Fibroblast of the conjunctiva (primary cell): Measurements from ENCODE around the gene AGMO.

Experiments used
- DNase-seq: peaks from one replicate; pipeline ENCODE4 v3.0.0-alpha.2; 2010; ENCODE audit warnings: low read depth

Gene AGMO

GRCh38 chr7:15457990-15458955 is 103.5 kb downstream of the AGMO start:
- DNase-seq, result no peak

DNA sequence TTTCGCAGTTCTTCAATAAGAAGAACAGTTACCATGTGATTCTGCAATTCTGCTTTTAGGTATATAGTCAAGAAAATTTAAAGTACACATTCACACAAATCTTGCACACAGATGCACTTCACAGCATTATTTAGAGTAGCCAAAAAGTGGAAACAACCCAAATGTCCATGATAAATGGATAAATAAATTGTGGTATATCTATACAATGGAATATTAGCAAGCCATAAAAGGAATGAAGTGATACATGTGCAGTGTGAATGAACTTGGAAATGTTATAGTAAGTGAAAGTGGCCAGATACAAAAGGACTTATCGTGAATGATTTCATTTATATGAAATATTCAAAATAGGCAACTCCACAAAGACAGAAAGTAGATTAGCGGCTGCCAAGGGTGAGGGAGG is 109.1 kb downstream of the AGMO start:
- DNase-seq, result no peak

- no peak for DNase-seq
Measured at GRCh38 chr7:15446722-15447121, 115.1 kb downstream of the AGMO start.

GRCh38 chr7:15446280-15446679 is 115.5 kb downstream of the AGMO start:
- DNase-seq, result no peak

- no peak for DNase-seq
Measured at GRCh38 chr7:15441915-15442314, 119.9 kb downstream of the AGMO start.

GRCh38 chr7:15440482-15440881 is 121.3 kb downstream of the AGMO start:
- no peak for DNase-seq

DNA sequence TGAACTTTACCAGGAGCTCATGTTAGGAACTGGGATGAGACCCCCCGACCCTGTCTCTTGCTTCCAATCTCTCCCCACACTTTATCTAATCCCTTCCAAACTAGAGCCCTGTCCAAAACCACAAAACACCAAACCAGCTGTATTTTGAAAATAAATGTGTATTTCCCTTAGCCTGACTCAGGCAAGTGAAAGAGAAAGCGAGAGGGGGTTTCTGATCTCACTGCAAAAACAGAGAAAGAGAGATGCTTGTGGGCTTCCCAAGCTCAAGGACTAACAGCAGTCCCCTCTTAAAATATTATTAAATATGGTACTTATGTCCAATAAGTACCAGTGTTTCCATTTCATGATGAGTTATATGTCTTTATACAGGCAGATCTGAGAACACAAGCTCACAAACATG is 122.0 kb downstream of the AGMO start:
- DNase-seq, result no peak

DNA sequence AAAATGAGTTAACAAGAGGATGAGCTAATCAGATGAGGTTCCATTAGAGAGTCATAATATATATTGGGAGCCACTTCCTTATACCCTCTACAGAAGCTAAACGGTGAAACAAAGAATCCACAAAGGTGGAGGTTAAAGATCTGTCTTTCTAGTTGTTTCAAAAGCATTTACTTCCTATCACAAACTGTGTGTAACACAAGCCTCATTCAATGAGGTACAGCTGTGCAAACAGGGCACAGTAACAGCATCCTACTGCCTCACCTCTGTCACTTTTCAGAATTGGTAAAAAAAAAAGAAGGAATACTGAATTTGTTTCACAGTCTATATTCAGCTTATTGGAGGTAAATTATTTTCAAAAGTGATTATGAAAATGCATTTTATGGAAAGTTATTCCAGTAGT is 128.7 kb downstream of the AGMO start:
- no peak for DNase-seq

DNA sequence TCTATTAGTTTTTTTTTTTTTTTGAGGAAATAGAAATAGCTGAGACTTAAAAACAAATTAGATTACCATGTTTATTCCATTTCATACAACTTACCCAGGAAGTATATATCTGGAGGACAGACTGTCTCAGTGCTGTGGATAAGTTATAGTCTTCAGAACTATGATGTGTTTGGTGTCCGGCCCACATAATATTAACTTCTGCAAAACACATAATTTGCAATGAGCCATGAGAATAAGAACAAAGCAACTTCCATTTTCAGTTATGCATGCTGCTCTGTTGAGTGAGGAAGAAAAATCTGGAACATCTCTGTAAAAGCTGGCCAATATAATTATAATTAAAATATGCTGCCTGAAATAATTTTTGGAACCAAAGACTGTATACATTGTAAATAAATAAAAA is 130.9 kb downstream of the AGMO start:
- DNase-seq, result no peak

DNA sequence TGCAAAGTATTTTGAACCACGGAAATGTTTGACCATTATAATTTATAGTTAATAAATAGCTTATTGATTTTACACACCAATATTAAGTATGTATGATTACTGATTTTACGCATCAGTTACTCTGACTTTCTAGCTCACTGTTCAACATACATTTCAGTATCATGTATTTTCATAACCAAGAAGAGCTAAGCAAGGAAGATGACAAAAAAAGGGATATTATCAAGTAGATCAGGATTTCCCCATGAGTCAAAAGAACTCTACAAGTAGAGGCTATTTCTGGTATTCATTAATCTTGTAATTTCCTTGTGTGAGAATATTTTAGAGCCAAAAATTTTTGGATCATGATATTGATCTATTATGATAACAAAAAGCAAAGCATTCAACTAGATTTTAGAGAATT is 131.6 kb downstream of the AGMO start:
- DNase-seq, result no peak

DNA sequence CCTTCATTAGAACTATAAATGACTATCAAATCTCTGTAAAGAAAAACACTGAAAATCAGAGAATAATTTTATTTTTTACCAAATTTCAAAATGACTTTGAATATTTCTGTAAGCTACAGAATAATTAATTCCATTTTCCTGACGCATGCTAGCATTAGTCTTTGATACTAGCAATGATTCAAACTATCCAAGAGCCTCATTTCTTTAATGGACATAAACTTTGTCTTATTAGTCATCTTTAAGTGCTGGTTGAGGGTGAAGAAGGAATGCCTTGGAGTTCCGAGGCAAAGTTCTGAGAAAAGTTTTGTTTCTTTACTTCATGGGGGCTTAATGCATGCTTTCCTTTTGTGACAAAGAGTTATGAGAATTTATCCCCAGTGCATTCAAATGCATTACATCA is 137.3 kb downstream of the AGMO start:
- DNase-seq, result no peak

GRCh38 chr7:15419596-15419995 is 142.2 kb downstream of the AGMO start:
- DNase-seq, result no peak

DNA sequence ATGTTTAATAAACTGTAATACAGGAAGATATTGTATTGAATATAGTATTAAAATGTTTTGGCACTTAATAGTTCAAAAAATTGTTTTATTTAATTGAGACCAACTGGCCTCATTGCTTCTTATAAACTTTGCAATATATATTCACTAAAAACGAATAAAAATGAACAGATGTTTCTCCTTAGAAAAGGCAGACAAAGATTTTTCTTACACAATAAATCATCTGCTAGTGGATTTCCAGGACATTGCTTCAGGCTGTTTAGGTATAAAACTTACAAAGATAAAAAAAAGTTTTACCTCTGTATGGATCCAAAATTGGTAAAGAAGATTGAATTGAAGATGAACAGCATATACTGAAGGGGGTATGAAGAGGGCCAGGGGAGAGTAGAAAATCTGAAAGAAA is 143.6 kb downstream of the AGMO start:
- DNase-seq, result no peak

DNA sequence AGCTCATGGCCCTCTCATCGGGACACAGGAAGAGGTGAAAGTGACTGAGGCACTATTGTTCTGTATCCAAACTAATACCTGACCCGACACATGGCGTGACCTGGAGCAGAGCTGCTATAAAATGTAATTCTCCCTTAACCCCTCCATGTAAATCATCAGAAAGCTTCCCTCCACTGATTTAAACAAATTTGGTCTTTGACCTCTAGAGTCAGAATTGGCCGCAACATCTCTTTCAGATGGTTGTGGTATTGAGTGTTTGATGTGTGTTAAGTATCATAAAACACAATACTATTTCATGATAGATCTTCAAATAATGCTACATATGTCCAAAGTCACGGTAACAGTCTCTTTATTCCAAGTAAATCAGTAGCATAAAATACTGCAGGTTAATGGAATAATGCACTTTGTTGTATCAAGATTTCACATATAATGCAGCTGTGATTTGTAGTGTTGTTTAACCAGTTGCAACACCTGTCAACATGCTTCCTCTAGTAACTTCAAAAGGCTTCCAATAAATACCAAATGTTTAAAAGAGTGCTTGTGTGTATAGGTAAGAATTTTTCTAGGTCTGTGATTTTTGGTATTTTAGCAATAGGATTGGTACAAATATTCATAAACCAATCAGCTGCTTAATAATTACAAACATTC is 144.3 kb downstream of the AGMO start:
- DNase-seq, result no peak

DNA sequence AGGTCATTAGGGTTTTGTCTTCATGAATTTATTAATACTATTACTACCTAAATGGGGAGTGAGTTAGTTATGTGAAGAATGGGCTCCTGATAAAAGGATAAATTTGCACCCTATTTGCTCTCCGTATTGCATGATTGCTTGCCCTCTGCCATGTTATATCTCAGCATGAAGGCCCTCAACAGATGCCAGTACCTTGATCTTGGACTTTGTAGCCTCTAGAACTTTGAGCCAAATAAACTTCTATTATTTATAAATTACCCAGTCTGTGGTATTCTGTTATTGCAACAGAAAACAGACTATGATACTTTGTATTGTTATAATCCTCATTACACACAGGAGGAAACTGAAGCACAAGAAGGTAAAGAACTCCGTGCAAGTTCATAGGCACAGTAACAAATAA is 150.8 kb downstream of the AGMO start:
- no peak for DNase-seq

DNA sequence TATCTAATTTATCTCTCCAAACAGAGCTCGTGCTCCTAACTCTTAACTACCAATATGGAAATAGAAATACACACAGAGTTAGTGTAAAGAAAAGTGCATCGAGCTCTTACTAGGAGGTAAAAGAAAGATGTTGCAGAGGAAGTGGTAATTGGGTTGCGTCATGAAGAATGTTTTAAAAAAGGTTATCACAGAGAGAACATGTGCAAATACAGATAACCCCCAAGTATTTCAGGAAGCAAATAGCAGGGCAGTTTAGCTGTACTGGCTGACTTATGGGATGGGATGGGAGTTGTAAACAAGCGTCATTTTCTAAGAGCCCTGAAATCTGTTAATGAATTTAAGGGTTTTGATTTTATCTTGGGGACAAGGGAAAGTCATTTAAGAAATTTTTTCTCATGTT is 153.9 kb downstream of the AGMO start:
- no peak for DNase-seq

- no peak for DNase-seq
Measured at GRCh38 chr7:15403751-15404150, 158.1 kb downstream of the AGMO start.

DNA sequence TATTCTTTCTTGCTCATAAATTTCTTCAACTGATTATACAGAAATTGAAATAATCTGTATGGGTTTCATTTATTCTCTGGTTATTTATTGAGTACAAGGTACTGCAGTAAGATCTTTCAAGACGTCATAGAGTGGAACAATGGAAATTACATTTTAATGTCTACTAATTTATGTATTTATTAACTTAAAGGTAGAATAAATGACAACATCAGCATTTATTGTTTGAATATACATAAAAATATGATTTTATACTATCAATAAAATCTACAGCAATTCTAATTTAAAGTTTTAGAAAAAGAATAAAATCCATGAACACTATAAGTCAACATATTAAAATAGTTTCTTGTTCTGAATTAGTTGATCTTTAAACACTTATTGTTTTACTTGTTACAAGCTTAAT is 158.5 kb downstream of the AGMO start:
- DNase-seq, result no peak

GRCh38 chr7:15402436-15403136 is 159.2 kb downstream of the AGMO start:
- DNase-seq, result no peak

DNA sequence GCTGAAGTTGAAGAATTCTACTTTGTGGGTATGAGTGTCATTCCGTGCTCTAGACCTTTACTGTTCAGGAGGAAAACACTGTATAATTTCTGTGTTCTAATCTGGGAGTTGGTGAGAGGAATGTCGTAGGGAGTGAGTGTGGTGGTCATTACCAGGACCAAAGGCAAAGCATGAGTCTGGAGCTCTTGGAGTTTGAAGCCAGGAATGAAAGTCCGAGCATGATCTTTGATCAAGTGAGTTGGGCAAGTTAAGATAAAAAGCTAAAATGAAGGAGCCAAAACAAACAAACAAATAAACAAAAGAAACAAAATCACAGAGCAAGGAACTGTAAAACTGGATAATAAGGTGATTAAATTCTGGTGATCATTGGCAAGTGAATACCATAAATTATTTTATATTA is 161.4 kb downstream of the AGMO start:
- DNase-seq, result no peak

- no peak for DNase-seq
Measured at GRCh38 chr7:15399441-15399840, 162.4 kb downstream of the AGMO start.

DNA sequence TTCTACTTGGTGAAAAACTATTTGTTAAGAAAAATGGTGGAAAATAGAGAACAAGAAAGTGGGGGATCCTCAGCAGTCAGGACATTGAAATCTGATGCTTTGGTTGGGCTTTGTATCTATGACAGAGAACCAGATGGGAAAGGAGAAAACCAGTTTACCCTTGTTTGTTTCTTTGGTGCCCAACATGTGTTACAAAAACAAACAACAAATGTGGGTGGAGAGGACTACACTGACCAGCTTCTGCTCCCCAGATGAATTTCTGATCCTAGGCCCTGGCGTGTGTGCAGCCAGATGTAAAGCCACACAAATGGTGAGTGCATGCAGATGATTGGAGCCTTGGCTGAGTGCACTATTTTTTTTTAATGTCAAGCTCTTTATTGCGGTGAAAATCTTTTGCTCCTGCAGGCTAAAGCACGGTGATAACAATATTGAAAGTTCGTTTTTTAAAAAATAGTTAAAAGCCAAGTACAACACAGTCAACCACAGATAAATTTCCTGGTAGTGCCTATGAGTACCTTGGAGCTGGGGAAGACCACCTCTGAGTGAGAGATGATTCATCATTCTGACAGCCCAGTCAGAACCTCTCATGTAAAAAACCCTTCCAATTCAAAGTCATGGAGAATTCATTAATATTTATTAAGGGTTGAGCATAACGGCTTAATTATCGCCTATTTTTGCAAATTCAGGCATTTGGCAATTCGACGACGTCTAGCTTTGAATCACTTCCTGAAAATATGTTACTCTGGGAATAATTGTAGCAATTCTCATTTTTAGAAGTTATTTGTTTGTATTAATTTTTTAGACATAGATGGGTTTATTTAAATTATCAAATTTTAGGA is 163.7 kb downstream of the AGMO start:
- DNase-seq, result no peak
